Prostate gland (tissue), 2 donors: ENCODE results near the gene PMM2.

Source experiments
- CTCF ChIP-seq, 4 experiments: fragments of 200-600 bp in 2 of 4; fragments of 450-650 bp in 2 of 4; sonication (generic) in 2 of 4; IDR thresholded peaks; 1 replicate in 3 of 4; 2 replicates in 1 of 4; pipeline ENCODE4 v1.5.1; 2016 to 2019; ENCODE audit warnings: antibody characterized with exemption in 4 of 4, mild to moderate bottlenecking in 2 of 4, moderate library complexity in 2 of 4
- POLR2A ChIP-seq: fragments of 450-650 bp; IDR thresholded peaks from one replicate; pipeline ENCODE4 v1.6.1; 2016; ENCODE audit warnings: antibody characterized with exemption, mild to moderate bottlenecking

- TF ChIP-seq CTCF (IDR thresholded peaks at IDR 0.05) (no peak), POLR2A (no peak)
These were observed 44.9 kb upstream of the PMM2 start for GRCh38 chr16:8752706-8753105.
